Hematopoietic multipotent progenitor cell treated with erythropoietin and hydrocortisone succinate and interleukin-3 and kit ligand, for 17 days (in vitro differentiated cells): ENCODE measurements around the gene ZDHHC11B.

ENCODE experiments used
- DNase-seq: peaks from one replicate; pipeline ENCODE4 v3.0.0-alpha.2; 2015; ENCODE audit warnings: low spot score

Gene ZDHHC11B

DNA sequence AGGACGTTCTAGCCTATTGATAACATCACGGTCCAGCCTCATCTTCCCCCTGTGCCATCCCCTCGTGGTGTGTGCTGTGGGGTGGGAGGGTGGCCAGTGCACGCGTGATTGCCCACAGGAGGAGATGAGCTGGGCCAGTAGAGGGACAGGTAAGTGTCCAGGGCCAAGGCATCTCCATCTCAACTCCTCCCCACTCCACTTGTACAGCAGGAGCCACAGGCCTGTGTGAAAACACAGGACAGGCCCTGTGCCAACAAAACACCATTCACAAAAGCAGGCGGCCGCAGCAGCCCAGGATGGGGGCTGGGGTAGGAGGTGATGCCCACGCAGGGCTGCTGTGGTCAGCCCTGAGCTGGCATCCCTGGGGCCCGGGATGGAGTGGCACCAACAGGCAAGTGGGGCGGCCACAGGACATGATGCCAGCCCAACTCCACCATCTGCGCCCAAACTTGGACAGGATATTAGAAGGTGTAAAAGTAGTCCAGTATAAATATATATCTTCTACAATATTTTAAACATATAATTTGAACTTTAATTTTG, 124.0 kb downstream of the ZDHHC11B start:
- DNase-seq, result no peak
